ENCODE data around the gene NIPSNAP3A.

- TF ChIP-seq EZH2 (IDR thresholded peaks at IDR 0.05) (no peak), POLR2AphosphoS5 (IDR thresholded peaks at IDR 0.05; ENCODE audit: borderline replicate concordance, low read depth, low read length) (no peak)
These were observed 29.3 kb downstream of the NIPSNAP3A start for GRCh38 chr9:104776797-104777196.
